SIG-M5 treated with dmso at 0.1 percent for 504 hours (cell line): ENCODE data around the gene KLF16.

Experiments used
- DNase-seq: peaks from one replicate; lab custom pipeline; 2025; ENCODE audit not compliant: unreplicated experiment; lab: John Stamatoyannopoulos, UW

Gene KLF16

DNA sequence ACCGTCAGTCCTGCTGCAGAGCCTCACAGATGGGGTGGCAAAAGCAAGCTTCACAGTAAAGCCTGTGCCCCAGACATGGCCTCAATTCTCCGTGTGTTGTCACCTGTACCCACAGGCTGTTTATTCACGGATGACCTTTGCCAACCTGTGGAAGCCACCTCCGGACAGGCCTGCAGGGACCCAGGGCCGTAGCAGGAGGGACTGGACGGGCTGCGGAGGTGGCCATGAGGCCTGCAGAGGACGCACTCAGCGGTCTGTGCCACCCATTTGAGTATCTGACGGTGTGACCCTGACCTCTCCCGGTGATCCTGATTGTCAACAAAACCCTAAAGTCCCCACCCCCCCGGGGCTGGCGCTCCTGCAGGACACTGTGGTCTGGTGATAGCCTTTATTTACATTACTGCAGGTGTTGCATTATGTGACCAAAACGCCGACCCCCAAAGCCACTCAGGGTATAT is 7.8 kb upstream of the KLF16 start:
- DNase-seq, result no peak

DNA sequence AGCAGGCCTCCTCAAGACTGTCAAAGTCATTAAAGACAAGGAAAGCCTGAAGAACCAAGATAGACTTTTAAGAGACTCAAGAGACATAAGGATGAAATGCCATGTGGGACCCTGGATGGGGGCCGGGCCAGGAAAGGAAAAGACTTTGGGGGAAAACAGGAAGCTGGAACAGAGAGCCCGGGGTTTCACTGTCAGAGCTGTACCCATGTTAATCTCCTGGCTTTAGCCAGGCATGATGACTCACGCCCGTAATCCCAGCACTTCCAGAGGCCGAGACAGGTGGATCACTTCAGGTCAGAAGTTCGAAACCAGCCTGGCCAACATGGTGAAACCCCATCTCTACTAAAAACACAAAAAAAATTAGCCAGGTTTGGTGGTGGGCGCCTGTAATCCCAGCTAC is 5.6 kb upstream of the KLF16 start:
- DNase-seq, result no peak

DNA sequence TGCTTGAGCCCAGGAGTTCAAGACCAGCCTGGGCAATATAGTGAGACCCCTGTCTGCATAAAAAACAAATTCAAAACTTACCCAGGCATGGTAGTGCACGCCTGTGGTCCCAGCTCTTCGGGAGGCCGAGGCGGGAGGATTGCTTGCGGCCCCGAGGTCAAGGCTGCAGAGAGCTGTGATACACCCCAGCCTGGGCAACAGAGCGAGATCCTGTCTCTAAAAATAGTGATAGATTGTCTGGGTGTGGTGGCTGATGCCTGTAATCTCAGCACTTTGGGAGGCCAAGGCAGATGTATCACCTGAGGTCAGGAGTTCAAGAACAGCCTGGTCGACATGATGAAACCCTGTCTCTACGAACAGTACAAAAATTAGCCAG is 4.0 kb upstream of the KLF16 start:
- no peak for DNase-seq

DNA sequence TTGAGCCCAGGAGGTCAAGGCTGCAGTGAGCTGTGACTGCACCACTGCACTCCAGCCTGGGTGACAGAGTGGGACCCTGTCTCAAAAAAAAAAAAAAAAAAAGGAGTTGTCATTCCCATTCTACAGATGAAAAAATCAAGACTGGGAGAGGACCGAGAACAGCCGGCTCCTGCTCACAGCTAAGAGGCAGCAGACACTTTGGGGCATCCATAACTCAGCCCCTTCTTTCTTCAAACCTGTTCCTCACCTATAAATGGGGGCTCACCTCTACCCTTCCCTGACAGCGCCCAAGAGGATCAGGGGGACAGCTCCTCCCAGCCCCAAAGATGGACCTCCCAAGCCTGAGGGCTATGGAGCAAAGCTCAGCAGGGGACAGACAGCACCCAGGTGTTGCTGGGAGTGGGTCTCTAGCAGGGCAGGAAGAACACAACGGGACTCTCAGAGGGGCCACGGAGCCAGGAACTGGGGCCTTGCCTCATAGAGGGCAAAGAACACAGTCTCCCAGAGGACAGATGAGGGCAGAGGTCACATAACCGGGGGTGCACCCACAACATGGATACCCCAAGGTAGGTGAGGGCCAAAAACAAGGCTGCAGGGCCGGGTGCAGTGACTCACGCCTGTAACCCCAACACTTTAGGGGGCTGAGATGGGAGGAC is 3.4 kb upstream of the KLF16 start:
- DNase-seq, result no peak

DNA sequence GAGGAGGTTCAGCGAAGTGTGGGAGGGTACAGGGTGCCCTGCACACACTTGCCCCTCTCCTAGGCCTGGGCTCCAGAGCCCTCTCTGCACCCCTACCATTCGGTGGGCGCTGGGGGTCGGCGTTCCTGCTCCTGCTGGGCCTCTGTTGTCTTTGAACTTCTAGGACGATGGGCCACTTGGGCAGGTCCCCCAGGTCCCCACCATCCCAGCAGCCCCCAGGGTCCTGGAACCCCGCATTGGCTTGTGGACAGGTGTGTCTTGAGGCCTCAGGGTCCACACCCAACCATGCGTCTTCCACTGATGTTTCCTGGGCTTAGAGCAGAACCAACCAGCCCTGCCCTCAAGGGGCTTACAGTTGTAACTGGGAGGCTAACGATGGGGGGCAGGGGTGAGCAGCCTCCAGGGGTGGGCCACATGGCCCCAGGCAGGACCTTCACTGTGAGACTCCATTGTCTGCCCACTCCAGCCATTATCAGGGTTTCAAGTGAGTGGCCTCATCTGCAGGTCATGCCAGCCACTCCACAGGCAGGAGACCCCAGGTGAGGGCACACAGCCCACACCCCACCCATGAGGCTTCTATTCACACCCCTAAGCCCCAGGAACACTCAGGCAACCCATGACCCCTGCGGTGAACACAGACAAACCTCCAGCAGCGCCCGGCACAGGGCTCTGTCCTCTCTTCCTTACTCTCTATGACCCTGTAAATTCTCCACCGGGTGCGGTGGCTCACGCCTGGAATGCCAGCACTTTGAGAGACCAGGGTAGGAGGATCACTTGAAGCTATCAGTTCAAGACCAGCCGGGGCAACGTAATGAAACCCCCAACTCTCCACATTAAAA is 2.0 kb upstream of the KLF16 start:
- no peak for DNase-seq

DNA sequence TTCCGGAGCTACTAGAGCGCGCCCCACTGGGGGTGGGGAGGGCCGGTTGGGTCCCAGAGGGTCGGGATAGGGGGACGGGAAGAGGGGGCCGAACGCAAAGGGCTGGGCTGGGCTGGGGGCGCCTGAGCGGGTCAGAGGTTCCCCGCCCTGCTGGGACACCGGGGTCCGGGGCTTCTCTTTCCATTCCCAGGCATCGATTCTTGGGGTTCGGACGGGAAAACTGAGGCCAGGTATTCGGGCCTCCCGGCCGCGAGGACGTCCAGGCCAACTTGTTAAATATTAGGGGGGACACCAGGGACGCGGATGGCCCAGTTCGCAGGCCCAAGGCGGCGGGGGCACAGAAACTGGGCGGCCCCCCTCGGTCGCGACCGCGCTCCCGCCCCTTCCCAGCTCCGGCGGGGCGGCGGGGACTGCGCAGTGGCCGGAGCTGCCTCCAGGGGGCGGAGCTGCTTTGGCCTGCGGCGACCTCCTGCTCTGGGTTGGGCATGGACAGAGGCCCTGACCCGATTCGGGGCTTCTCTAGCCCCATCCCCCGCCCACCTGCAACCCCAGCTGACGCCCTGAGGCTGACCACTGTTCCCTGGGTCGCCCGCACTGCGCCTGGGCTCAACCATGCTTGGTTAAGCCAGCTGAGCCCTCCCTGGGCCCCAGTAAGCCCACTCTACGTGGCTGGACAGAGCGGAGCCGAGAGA is 1.2 kb upstream of the KLF16 start:
- DNase-seq, result no peak

DNA sequence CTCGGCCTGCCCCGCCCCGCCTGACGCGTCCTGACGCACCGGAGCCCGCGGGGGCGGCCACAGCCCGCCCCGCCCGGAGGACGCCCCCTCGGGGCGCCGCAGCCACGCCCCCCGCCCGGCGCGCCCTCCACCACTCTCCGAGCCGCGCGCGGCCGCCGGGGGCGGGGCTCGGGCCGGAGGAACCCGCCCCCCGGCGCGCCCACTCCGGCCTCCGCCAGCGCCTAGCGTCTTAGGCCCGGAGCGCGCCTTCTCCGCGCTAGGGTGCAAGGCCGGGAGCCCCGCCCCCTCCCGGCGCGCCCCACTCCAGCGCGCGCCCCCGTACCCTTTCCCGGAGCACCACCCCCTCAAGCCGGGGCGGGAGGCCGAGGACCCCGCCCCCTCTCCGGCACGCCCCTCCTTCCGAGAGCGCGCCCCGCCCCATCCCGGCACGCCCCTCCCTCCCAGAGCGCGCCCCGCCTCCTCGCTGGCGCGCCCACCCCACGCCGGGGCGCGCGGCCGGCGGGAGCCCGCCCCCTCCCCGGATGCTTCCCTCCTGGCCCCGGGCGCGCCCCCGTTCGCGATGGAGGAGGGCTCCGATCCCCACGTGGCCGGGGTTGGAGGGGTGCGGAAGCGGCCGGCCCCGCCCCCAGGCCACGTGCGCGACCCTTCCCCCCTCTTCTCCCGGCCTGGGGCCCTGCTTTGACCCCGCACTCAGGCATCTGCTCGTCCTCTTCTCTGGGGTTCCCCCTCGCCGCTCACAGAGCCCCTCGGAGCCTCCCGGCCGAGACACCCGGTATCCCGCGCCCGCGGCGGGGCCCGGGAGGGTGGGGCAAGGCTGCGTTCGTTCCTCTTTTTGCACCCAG is 480 bp upstream of the KLF16 start:
- peak; percentile 88 for DNase-seq

DNA sequence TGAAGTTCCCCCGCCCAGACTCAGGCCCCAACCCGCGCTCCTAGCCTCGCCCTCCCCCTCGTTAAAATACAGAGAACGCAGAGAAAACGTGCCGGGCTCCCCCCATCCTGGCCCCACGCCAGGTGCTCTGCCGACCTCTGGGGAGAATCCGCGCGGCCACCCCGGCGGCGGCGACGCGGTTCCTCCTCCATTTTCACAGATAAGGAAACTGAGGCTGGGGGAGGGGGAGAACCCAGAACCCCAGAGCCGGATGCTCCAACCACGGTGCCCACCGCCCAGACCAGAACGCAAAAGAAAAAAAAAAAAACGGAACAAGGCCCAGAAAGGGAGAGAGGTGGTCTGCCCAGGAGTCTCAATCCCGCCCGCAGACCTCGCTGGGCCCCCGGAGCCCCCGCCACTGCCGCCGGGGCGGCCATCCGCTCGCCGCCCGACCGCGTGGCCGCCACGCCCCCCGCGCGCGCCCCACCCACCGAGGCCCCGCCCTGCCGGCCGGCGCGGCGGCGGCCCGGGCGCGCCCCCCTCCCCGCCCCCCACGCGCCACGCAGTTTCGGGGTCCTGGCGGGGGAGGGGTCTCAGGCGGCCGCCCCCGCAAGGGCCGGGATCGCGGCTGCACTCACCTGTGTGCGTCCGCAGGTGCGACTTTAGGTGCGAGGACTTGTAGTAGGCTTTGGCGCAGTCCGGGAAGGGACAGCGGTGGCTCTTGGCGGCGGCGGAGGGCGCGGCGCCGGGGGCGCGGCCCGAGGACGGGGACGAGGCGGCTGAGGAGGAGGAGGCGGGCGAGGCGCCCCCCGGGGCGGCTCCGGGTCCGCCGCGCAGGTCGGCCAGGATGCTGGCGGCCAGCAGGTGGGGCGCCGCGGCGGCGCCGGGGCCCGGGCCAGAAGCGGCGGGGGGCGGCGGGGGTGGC is 703 bp downstream of the KLF16 start:
- no peak for DNase-seq

DNA sequence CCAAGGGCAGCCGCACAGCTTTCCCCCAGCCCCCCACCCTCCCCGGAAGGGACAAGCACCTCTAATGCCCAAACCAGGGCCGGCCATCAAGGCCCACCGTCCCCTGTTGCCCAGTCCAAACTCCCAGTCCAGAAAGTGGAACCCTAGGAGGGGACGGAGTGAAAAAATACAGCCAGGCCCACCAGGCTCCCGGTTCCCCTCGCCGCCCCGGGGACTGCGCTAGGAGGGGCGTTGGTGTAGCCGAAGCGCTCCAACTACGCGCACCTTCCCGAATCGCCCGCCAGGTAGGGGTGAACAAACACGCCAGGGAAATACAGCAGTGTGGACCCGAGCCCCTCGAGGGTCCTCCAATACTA is 1.3 kb downstream of the KLF16 start:
- DNase-seq, result no peak

DNA sequence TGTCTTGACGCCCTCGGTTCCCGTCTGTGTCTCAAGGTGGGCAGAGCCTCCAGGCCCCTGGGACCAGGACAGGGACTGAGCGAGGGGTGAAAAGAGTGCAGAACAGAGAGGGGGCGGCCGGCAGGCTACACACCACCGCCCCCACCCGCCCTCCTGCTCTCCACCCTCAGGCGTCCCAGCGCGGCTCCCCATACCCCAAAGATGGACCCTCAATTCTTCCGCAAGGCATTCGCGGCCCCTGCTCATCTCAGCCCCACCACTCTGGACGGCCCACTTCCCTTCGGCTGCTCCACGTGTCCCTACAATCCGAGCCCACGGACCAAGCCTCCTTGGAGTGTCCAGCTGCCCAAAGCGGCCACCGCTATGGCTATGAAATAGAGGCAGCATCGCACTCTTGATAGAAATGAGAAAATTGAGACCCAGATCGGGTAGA is 1.8 kb downstream of the KLF16 start:
- DNase-seq, result no peak

DNA sequence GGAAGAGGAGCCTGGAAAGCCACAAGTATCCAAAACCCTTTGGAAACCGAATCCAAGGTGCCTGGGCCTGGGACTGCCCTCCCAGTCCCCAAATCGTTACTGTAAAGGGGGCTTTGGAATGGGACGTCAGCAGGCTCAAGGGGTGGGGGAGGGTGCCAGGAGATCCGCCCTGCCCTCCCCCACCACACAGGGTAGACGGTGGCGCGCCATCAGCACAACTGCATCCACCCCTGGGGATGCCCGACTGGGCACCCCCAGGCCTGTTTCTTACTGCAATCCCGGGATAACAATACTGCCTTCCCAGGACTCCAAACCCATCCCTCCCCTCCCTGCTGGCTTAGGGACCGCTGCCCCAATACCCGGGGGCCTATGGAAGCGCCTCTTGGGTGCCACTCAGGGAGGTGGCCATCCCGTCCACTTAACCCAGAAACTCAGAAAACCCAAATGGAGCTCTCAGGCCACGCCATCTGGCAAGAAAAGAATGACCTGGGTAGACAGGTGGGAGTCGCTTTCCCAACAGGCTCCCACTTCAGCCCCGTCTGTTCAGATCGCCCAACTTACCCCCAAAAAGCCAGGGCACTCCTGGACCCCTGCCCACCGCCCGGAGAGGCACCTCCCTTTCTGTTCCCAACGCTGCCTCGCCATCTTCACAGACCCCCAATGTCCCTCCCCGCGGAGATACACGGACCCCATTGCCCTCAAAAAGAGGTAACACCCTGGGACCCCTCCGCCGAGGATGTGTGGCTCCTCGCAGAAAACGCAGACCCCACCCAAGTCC is 2.4 kb downstream of the KLF16 start:
- no peak for DNase-seq

DNA sequence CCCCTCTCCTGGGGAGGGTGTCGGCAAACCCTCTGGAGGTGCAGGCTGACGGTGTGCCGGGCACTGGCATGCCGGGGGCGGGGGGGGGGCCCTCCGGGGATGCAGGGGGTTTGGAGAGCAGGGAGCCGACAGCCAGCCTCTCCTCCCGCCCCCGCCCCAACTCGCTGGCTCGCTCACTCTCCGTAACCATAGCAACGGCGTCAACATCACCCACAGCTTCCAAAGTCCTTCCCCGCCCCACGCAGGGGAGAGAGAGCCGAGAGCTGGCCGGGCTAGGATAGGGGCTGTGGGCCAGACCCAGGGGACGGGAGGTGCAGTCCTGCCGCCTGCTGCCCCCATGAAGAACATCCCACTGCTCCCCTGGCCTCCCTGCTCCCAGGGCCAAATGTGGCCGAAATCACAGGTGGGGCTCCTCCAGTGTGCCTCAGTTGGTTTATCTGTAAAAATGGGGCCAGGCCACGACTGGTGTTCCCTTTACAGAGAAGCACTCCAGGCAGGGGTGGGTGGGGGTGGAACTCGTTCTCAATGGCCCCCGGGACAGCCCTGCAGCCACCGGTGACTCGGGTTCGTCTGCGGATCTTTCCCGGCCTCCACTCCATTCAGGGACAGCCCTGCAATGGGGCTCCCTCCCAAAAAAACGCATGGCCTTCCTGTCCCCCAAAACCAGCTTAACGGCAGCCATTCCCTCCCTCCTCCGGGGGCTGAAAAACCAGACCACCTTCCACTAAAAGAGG is 3.2 kb downstream of the KLF16 start:
- DNase-seq, result peak; percentile 51

DNA sequence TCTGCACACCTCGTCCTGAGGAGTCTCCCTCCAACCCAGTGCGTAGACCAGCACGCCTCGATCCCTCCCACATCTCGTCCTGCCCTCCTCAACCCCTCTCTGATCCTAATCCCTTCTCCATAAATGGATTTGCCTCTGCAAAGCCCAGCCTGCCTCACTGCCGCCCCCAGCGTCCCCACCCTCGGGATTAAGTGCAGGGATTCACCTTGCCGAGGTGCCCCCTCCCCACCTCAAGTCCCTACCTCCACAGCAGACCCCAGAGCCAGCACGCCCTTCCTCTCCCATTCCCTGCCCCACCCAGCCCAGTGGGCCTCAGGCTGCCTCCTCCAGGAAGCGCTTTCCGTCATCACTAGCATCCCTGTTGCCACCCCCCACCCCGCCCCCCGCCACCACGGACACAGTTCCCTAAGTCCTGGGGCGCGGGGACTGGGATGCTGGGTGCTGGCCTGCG is 4.0 kb downstream of the KLF16 start:
- no peak for DNase-seq

DNA sequence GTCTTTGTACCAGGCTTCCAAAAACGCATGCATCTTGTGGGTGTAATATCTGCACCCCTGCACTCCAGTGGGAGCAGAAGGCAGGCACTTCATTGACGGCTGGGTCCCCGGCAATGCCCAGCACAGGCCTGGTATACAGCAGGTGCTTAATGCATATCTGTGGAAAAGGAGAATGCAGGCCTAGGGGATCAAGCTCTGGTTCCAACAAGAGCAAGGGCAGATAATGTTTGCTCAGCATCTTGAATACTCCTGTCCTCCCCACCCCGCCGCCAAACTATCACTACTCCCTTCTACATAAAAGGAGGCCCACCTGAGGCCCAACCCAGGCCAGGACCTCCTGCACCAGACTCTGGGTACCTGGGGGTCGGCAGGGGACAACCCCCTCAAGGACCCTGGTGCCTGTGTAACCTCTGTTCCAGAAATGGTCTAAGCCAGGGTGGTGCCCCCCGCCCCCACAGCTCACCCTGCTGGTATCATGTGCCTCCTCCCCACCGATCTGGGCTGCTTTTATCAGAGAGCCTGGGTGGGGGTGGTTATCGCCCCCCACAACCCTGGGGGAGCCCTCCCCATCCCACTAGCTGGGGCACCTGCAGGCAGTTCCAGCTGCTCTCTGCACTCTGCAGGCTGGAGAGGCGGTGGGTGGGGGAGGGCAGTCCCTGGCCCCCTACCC is 4.8 kb downstream of the KLF16 start:
- no peak for DNase-seq

DNA sequence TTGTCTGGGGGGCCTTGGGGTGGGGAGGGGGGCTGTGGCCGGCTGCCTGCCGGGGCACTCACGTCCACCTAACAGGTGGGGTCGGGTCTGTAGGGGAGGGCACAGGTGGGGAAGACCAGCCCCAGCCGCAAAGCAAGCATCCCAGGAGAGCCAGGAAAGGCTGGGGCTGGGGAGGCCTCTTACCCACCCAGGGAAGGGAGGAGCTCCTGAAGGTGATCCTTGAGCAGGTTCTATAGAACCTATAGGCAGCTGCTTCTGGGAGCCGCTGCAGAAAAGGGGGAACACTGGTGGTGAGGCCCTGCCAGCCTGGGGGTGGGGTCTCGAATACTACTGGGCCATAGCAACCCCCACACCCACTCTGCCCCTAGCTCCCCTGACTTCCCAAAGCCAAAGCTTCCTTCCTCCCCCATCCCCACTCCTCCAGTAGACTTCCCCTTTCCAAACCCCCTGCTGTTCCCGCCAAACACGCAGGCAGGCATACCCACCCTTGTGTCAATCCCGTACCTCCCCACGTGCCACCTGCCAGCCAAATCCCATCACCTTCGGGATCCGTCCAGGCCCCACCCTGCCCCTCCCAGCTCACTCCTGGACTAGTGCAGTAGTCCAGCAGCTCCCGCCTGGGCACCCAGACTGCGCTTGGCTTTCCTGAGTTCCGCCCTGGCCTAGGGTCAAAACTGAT is 5.6 kb downstream of the KLF16 start:
- peak; percentile 80 for DNase-seq

DNA sequence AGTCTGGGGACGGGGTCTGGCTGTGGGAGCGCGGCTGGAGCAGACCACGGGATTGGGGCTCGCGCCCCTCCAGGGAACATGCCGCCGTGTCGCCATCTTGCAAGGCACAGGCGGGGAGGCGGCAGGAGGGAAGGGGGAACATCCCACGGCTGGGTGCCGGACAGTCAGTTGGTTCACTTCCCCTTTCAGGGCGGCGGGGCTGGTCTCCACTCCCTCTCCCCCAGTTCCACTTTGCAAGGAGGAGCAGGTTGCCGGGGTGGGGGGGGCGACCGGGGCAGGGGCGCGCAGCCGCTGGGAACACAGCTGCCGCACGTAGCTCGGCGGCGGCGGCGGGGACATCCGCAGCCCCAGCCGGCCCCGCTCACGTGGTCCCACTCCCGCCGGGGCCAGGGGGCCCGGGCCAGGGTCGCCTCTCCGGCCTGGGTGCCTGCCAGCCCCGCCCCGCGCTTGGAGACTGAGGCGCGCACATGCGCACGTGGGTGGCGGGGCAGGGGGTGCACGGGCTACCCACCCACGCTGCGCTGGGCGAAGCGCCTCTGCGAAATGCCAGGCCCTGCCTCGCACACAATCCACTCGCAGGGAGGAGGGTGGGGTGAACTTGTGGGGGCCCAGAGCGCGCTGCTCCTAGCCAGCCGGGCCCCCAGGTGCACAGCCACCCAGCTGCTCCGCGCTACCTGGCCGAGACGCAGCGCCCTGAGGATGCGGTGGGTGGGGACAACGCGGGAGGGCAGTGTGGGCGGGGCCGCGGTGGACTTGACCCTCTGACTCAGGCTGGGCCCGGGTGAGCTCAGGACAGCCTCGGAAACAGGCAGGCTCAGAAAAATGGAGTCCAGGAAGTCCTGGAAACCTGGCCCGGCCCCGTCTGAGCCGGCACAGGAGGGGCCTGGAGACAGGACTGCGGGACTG is 6.4 kb downstream of the KLF16 start:
- DNase-seq, result peak; percentile 90

DNA sequence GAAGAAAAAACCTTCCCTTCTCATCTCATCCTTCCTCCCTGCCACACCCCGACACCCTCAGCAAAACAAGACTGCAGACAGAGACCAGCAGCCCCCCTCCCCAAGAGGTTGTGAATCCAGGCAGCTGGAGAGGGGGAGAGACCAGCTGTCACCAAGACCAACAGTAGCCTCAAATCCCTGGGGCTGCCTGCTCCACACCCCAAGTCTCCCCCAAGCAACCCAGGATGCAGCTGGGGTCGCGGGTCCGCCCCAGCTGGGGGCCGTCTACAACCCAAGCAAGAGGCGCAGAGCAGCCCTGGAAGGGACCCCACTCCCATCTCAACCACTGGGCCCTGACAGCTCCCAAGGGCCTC is 7.1 kb downstream of the KLF16 start:
- no peak for DNase-seq
